Non-pigmented ciliary epithelial cell (primary cell): ENCODE data around the gene PKN3.
"Not testable (repeated sequence)": the region's sequence is repeated elsewhere in the genome, so short reads cannot be mapped to it uniquely, and the experiment has no call there.

Experiments used
- DNase-seq: peaks from one replicate; pipeline ENCODE4 v3.0.0-alpha.2; 2010; ENCODE audit warnings: low read depth

Gene PKN3

DNA sequence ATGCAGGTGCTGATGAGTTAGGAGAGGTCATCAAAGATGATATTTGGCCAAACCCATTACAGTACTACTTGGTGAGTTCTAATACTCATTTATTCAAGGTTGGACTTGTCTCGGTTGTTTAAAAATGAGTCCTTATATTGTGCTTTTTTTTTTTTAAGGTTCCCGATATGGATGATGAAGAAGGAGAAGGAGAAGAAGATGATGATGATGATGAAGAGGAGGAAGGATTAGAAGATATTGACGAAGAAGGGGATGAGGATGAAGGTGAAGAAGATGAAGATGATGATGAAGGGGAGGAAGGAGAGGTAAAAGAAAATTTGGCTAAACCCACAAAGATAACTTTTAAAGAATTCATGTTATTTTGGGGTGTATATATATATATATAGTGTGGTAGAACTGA lies 8.6 kb upstream of the PKN3 start:
- DNase-seq = not testable (repeated sequence)

DNA sequence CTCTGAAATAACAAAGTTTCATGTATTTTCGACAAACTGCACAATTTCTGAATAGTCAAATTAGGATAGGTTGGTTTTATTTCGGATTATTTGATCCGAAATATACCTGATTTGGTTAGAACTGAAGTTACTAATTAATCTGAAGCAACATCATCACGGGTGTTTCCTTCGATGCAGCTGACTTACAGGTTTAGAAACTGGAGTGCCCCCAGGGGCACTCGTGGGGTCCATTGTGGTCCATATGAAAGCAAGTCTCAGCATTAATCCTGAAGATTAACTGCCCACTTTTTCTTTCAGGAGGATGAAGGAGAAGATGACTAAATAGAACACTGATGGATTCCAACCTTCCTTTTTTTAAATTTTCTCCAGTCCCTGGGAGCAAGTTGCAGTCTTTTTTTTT lies 8.0 kb upstream of the PKN3 start:
- DNase-seq = no peak

DNA sequence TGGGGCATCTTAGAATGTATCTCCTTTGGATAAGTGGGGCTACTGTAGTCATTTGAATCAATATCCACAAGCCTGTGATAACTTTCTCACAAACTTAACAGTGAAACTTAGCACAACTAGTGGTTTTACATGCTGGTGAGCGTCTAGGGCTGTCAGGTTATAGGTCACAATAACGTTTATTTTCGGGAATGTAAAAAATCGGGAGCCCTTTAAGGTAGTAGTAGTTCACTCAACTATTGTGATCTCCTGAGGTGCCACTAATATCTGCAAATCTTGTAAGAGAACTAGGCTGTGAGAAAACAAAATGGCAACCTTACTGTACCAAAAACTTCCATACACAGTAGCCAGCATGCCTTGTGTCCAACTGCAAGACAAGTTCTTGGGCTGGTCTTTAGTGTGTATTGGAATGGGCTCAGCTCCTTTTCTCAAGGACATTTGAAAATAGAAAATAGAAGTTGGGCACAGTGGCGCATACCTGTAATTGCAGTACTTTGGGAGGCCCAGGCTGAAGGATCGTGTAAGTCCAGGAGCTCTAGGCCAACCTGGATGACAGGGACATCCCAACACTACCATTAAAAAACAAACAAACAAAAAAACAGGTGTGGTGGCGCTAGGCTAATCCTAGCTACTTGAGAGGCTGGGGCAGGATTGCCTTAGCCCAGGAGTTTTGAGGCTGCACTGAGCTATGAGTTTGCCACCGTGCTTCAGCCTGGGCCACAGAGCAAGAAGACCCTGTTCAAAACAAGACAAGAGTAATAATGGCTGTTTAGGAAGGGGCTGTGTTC lies 5.2 kb upstream of the PKN3 start:
- DNase-seq = no peak

DNA sequence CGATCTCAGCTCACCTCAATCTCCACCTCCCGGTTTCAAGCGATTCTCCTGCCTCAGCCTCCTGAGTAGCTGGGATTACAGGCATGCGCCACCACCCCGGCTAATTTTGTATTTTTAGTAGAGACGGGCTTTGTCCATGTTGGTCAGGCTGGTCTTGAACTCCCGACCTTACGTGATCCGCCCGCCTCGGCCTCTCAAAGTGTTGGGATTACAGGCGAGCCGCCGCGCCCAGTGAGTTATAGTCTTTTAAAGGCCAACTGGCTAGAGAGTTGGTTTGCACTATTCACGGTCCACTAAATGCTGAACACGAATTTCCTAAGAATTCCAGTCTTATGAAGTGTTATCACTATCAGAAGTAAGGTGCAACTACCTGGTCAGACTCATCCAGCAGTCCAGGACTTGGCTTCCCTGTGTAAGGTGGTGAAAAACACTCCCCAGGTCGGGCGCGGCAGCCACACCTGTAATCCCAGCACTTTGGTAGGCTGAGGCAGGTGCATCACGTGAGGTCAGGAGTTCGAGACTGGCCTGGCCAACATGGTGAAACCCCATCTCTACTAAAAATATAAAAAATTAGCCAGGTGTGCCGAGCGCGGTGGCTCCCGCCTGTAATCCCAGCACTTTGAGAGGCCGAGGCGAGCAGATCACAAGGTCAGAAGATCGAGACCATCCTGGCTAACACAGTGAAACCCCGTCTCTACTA lies 3.1 kb upstream of the PKN3 start:
- DNase-seq = not testable (repeated sequence)

DNA sequence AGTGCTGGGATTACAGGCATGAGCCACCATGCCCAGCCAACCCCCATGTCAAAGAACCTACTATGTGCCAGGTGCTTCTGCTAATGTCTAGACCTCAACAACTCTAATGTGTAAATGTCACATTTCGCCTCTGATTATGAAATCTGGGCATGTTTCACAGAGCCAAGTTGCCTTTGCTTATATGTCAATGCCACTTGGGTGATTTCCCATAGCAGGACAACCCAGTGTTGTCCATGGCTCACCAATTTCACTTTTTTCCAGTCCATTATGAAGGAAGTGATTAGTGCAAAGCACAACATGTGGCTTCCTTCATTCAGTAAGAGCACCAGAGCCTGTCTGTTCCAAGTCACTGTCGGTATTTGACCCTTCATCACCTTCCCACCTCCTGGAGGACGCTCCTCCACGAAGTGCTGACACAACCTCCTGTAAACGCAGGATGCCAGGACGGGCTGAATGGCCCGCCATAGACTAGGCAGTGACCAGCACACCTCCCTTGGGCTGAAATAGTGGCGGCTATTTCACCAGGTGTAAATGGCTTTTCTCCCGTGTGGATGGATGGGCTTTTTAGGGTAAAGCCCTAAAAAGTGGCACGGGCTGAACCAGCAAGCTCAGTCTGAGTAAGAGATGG lies 962 bp upstream of the PKN3 start:
- DNase-seq = no peak

DNA sequence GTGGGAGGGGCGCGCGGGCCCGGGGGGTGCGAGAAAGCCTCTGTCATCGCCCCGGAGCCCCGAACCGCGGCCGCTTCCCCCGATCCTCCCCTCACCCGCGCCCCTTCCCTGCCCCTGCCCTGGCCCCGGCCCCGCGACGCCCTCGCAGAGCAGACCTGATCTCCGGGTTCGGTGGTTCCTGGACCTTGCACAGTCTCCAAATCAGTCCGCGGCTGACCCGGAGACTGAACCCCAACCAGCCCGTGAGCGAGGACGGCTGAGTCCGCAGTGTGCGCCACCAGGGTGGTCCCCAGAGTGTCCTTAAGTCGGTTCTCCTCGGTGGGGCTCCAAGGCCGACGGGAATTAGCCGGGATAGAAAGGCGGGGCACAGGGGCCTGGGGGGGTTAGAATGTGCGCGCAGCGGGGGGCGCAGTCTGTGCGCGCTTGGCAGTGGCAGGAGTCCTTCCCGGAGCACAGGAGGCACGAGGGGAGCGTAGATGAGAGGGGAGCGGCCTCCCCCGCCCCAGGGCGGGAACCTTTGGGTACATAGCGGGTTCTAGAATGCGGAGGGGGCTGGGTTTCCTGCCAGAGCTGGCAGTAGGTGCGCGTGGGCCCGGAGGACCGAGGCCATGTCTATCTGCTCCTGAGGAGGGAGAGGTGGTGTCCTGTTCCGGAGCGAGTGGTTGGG lies 779 bp downstream of the PKN3 start:
- no peak for DNase-seq

DNA sequence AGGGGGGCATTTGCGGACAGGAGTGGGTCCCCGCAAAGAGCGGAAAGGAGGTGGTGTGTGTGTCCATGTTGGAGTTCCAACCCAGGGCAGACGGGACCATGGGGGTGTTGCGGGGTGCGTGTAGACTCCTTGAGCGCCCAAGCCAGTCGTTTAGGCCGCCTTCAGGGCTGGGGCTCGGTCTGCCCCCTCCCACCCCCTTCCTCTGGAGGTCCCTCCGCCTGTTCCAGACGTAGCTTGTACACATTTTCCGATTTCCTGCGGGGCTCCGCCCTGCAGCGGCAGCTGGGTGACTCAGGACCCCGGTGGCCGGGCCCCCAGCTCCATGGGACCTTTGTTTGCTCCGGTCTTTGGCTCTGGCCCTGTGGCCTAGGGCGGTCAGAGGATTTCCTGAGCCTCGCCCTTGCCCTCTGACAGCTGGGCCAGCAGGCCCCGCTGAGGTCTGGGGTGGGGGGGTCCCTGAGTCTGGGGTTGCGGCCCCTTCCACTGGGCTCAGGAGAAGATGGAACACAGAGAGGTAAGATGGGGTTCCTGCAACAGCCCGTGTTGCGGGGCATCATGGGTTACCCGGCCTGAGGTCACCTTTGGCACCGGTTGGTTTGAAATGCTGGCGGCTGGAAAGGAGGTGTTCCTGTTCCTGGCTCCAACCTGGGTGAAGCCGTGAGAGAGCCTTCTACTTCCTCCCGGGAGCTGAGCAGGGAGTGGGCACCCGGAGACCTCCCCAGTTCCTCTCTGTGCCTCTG lies 1.5 kb downstream of the PKN3 start:
- DNase-seq = no peak

DNA sequence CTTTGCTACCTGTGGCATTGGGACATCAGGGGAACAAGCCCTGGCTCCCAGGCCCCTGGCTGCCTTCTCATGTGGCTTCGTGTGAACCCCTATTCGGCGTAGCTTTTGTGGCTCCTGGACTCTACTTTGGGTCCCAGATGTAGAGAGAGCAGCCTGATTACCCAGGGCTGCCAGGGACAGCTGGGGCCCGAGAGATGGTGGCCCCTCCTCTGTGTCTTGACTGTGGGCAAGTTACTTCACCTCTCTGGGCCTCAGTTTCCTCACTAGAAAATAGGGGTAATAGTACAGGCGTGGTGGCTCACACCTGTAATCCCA lies 2.0 kb downstream of the PKN3 start:
- no peak for DNase-seq

DNA sequence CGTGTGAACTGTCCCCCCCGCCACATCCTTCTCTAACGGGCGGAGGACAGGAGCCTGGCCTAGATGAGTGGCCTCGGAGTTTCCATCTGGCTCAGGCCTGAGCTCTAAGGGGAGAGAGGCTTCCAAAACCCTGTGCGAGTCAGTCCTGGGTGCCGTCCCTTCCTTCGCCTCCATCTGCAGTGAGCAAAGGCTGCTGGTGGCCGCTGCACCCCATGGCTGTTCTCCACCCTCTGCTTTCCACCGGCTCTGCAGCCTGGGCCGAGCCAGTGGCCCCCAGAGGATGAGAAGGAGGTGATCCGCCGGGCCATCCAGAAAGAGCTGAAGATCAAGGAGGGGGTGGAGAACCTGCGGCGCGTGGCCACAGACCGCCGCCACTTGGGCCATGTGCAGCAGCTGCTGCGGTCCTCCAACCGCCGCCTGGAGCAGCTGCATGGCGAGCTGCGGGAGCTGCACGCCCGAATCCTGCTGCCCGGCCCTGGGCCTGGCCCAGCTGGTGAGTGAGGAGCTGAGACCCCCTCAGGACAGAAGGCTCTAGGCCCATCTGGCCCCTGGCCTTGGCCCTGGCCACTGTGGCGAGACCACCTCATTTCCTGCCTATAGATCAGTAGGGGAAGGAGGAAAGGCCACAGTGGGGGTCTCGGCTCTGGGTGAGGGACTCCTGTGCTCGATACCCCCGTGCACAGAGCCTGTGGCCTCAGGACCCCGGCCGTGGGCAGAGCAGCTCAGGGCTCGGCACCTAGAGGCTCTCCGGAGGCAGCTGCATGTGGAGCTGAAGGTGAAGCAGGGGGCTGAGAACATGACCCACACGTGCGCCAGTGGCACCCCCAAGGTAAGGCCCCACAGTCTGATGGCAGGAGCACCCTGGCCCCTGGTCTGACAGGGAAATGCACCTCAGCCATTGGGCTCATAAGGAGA lies 3.0 kb downstream of the PKN3 start:
- DNase-seq = no peak

DNA sequence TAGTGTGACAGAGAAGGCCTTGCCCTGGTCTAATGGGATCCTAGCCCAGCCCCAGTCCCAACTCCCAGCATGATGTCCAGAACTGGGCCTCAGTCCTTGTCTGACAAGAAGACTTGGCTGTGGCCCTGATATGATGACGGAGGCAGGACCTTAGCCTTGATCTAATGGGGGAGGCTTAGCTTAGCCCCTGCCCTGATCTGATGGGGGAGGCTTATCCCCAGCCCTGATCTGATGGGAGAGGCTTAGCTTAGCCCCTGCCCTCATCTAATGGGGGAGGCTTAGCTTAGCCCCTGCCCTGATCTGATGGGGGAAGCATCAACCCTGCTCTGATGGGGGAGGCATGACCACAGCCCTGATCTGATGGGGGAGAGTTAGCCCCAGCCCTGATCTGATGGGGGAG lies 3.7 kb downstream of the PKN3 start:
- DNase-seq = no peak

DNA sequence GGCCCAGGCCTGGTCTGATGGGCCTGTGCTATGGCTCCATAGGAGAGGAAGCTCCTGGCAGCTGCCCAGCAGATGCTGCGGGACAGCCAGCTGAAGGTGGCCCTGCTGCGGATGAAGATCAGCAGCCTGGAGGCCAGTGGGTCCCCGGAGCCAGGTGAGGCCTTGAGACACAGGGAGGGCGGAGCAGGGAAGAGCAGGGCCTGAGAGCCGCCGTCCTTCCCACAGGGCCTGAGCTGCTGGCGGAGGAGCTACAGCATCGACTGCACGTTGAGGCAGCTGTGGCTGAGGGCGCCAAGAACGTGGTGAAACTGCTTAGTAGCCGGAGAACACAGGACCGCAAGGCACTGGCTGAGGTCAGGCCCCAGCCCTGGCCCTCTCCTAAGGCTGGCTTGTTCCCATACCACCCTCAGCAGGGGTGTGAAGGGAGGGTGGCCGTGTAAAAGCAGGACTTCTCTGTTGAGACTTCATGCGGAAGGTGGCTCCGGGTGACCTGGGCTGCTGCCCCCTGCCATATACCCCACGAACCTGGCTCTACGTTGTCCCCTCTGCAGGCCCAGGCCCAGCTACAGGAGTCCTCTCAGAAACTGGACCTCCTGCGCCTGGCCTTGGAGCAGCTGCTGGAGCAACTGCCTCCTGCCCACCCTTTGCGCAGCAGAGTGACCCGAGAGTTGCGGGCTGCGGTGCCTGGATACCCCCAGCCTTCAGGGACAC lies 4.5 kb downstream of the PKN3 start:
- DNase-seq = no peak

DNA sequence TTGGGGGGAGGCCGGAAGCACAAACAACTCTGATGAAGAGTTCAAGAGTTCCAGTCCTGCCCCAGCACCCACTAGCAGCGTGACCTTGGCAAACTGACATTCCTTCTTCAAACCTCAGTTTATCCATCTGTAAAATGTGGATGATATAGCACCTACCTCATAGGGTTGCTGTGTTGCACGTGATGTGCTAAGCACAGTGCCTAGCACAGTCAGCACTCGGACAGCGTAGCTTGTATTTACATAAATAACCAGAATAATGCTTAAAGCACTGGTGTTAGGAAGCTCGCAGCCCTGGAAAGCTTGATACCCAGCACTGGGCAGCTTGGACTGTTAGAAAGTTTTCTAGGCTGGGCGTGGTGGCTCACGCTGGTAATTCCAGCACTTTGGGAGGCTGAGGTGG lies 5.1 kb downstream of the PKN3 start:
- no peak for DNase-seq

DNA sequence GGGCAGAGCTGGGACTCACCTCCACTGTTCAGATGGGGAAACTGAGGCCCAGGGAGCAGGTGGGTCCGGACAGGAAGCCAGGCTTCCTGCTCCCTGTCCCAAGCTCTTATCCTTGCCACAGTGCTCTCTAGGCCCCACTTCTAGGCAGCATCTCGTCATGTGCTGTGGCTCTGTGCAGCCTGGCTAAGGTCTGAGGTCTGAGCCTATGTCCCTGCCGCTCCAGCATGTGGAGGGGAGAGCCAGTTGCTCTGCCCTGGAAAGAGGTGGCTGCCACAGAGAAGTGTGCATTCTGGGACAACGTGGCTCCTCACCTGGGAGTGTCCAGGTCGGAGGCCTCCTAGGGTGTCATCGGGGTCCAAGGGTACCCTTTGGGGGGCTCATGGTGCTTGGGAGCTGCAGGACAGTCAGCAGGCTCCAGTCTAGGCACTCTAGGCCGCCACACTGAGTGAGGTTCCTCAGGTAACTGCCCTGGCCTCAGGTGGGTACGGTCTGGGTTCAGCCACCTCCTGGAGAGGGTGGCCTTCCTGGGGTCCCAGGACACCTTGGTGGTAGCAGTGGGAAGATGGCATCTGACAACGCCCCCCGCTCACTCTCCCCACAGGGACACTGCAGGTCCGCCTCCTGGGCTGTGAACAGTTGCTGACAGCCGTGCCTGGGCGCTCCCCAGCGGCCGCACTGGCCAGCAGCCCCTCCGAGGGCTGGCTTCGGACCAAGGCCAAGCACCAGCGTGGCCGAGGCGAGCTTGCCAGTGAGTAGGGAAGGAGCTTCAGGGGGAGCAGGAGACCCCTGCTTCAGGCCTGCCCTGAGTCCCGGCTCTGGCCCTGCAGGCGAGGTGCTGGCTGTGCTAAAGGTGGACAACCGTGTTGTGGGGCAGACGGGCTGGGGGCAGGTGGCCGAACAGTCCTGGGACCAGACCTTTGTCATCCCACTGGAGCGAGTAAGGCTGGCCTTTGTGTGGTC lies 10.4 kb downstream of the PKN3 start:
- no peak for DNase-seq

DNA sequence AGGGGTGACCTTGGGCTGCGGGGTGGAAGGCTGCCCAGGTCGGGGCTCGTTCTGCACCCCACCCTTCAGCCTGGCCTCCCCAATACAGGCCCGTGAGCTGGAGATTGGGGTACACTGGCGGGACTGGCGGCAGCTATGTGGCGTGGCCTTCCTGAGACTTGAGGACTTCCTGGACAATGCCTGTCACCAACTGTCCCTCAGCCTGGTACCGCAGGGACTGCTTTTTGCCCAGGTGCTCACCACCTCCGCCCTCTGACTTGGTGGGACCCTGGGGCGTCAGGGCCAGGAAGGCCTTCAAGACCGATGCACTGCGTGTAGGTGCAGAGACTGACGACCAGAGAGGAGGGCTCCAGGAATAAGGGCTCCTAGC lies 11.1 kb downstream of the PKN3 start:
- no peak for DNase-seq

DNA sequence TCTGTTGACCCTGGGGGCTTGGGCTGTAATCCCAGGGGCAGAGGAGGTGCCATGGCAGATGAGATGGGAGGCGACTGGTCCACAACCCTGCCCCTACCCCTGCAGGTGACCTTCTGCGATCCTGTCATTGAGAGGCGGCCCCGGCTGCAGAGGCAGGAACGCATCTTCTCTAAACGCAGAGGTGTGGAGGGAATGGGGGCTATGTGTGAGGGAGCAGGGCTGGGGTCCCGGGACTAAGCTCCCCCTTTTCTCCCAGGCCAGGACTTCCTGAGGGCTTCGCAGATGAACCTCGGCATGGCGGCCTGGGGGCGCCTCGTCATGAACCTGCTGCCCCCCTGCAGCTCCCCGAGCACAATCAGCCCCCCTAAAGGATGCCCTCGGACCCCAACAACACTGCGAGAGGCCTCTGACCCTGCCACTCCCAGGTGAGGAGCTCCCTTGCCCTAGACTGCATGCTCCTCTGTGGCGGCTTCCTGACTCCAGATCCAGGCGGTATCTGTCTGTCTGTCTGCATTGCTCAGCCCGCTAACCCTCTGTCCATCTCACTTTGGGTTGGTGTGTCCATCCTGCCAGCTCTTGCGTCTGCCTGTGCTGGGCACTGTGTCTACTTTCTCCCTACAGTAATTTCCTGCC lies 11.8 kb downstream of the PKN3 start:
- DNase-seq = no peak

DNA sequence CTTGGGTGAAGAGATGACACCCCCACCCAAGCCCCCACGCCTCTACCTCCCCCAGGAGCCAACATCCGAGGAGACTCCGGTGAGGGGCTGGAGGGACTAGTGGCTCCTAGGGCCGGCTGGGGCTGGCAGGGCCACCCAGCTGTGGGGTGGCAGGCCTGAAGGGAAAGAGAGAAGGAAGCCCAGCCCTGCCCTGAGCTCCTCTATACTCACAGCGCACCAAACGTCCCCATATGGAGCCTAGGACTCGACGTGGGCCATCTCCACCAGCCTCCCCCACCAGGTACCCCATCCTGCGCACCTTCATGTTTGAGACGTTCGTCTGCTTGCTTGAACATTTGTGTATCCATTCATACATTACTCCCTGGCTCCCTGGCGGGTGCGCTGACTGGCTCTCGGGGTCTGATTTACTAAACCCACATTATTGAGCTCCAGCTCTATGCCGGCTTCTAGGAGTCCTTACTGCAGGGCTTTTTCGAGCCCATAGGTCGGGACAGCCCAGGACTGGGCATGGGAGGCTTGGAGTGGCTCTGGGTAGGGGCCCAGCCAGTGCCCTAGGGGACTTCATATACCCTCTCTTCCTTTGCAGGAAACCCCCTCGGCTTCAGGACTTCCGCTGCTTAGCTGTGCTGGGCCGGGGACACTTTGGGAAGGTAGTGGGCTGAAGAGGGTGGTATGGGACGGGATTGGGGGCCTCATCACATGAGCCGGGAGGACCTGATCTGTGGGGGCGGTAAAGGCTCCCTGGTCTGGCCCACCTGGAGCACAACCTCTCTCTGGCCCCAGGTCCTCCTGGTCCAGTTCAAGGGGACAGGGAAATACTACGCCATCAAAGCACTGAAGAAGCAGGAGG lies 12.5 kb downstream of the PKN3 start:
- DNase-seq = no peak

DNA sequence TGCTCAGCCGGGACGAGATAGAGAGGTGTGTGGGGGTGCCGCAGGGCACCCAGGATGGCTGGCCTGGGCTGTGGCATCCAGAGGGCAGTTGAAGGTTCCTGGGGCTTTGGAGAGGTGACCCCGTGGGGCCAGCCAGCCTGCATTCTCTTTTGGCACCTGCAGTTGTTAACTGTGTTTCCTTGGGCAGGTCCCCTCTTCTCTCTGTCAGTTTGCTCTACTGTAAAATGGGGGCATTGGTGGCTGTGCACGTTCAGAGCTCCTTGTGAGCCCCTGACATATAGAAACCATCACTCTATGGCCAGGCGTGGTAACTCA lies 13.1 kb downstream of the PKN3 start:
- DNase-seq = no peak

DNA sequence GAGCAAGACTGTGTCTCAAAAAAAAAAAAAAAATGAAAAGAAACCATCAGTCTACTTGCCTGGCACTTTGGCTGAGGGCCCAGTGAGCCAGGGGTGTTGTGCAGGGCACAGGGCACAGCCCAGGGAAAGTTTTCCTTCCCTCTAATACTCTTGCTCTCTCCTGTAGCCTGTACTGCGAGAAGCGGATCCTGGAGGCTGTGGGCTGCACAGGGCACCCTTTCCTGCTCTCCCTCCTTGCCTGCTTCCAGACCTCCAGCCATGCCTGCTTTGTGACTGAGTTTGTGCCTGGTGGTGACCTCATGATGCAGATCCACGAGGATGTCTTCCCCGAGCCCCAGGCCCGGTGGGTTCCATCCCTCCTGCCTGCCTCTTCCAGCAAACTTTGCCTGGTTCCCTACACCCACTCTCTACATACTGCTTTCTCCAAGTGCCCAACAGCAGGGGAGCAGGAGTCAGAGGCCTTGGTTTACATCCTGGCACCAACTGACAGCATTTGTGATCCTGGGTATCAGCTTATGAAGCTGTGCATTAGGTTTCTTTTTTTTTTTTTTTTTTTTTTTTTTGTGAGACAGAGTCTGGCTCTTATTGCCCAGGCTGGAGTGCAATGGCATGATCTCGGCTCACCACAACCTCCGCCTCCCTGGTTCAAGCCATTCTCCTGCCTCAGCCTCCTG lies 14.4 kb downstream of the PKN3 start:
- no peak for DNase-seq
